Measurements from ENCODE around the gene CPHXL. TPM values are rescaled to one million over a fixed set of nuclear protein-coding genes. Genes with fewer than 3 reads are reported as not detected.

The CPHXL gene
- total RNA-seq, 1 experiment from 2014 or later = not detected

DNA sequence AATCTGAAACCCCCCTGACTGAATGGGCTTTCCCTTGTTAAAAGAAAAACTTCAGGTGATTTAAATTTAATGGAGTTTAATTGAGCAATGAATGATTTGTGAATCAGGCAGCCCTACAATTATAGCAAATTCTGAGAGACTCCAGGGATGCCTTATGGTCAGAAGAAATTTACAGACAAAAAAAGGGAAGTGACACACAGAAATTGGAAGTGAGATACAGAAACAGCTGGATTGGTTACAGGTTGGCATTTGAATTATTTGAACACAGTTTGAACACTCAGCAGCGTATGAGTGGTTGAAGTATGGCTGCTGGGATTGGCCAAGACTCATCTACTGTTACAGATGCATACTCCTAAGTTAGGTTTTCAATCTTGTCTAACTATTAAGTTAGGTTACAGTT, 19.0 kb upstream of the CPHXL start:
- H2AK5ac ChIP-seq (ENCODE audit: insufficient read length, low read length) = no peak overlapping the region
- H3K4ac ChIP-seq (ENCODE audit: low read depth, low read length) = no peak overlapping the region
- H2AFZ ChIP-seq (ENCODE audit: low read length) = no peak overlapping the region
- H3K9ac ChIP-seq (ENCODE audit: extremely low read depth, insufficient read length, low read length) = no peak overlapping the region
- H3K79me1 ChIP-seq (ENCODE audit: insufficient read depth, low read depth, low read length, poor library complexity, severe bottlenecking) = no peaks in the 10 kb centered on the region
- no peak overlapping the region for H4K8ac ChIP-seq (replicated peaks; ENCODE audit: insufficient read length, low read depth, low read length)
- H3K14ac ChIP-seq (ENCODE audit: insufficient read depth, low read length) = no peak overlapping the region
- no peak overlapping the region for H3K18ac ChIP-seq (ENCODE audit: insufficient read length, low read depth, low read length)
- Mint-ChIP-seq H3K27ac (no peak overlapping the region), H3K9me3 (peaks cover 56 to 65% of the 10 kb centered on the region in 2 experiments), H3K4me1 (no peaks in the 10 kb centered on the region), H3K27me3 (ENCODE audit: low read depth) (peaks cover 16% of the 10 kb centered on the region), H3K36me3 (ENCODE audit: insufficient read depth in 1 of 3, low read depth in 3 of 3) (peaks cover 8 to 16% (median 13%) of the 10 kb centered on the region in 3 experiments; a peak in 6 of 7 replicates), H3K4me3 (no peak overlapping the region)
- peaks cover 6% of the 10 kb centered on the region for H3K9me3 ChIP-seq (ENCODE audit: control insufficient read depth, low read depth, low read length)
- DNase-seq = no peak
- TF ChIP-seq, protein P1, sequence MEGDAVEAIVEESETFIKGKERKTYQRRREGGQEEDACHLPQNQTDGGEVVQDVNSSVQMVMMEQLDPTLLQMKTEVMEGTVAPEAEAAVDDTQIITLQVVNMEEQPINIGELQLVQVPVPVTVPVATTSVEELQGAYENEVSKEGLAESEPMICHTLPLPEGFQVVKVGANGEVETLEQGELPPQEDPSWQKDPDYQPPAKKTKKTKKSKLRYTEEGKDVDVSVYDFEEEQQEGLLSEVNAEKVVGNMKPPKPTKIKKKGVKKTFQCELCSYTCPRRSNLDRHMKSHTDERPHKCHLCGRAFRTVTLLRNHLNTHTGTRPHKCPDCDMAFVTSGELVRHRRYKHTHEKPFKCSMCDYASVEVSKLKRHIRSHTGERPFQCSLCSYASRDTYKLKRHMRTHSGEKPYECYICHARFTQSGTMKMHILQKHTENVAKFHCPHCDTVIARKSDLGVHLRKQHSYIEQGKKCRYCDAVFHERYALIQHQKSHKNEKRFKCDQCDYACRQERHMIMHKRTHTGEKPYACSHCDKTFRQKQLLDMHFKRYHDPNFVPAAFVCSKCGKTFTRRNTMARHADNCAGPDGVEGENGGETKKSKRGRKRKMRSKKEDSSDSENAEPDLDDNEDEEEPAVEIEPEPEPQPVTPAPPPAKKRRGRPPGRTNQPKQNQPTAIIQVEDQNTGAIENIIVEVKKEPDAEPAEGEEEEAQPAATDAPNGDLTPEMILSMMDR (conservative IDR thresholded peaks at IDR 0.05) = no peak
- H3K56ac ChIP-seq (ENCODE audit: insufficient read length, low read depth, low read length) = no peak overlapping the region
- no CpG with 5 or more reads among the region's 1 CpG for WGBS (ENCODE audit: extremely low coverage, insufficient read length, low lambda C conversion rate)
- no peak overlapping the region for H4K91ac ChIP-seq (ENCODE audit: insufficient read length, low read depth, low read length)
- no peaks in the 10 kb centered on the region for H3K23me2 ChIP-seq (ENCODE audit: insufficient read length, low read depth, low read length, poor library complexity, severe bottlenecking)
- no peaks in the 10 kb centered on the region for H3K79me2 ChIP-seq (ENCODE audit: insufficient read depth, low read length)
- H3K4me1 ChIP-seq (ENCODE audit: insufficient read depth, low read length) = no peaks in the 10 kb centered on the region
- H3T11ph ChIP-seq (ENCODE audit: low read length) = no peak overlapping the region
- no peak overlapping the region for H2BK120ac ChIP-seq (ENCODE audit: low read depth, low read length, poor library complexity, severe bottlenecking)
- no peak overlapping the region for H2BK15ac ChIP-seq (ENCODE audit: low read depth, low read length)
- H2BK5ac ChIP-seq (ENCODE audit: insufficient read length, low read length) = no peak overlapping the region
- no peak overlapping the region for H2BK20ac ChIP-seq (ENCODE audit: low read depth, low read length, poor library complexity, severe bottlenecking)
- no peak overlapping the region for H2BK12ac ChIP-seq (ENCODE audit: insufficient read length, low read depth, low read length)
- H3K27me3 ChIP-seq (ENCODE audit: insufficient read depth, low read length) = no peaks in the 10 kb centered on the region
- no peak overlapping the region for H3K27ac ChIP-seq (ENCODE audit: insufficient read length, low read depth, low read length)
- no peak overlapping the region for H3K23ac ChIP-seq (ENCODE audit: insufficient read length, low read depth, low read length)
- H4K5ac ChIP-seq (ENCODE audit: insufficient read length, low read depth, low read length) = no peak overlapping the region
- H3K4me2 ChIP-seq (ENCODE audit: insufficient read depth, insufficient read length, low read length) = no peak overlapping the region
- H4K20me1 ChIP-seq (ENCODE audit: control insufficient read depth, insufficient read depth, insufficient read length) = no peaks in the 10 kb centered on the region

Data from H9 (cell line).